PC-9 (cell line): Measurements from ENCODE around the gene CTAGE1. TPM values are rescaled to one million over a fixed set of nuclear protein-coding genes. Genes with fewer than 3 reads are reported as not detected.

Experiments
- BruUV-seq: library from RNA; stranded (reverse); fragments of 400-500 nt; replicated peaks from 2 replicates; lab custom pipeline; 2021; lab: Mats Ljungman, UMichigan
- CTCF ChIA-PET: fragments of 300-600 bp; sonication (Branson Sonifier 250); formaldehyde crosslinking; loops from one replicate; lab custom pipeline; 2022; ENCODE audit warnings: antibody characterized with exemption; lab: Charles Lee
- POLR2A ChIA-PET: fragments of 300-600 bp; sonication (Branson Sonifier 250); formaldehyde crosslinking; loops from one replicate; lab custom pipeline; 2022; ENCODE audit warnings: antibody characterized with exemption; ENCODE audit not compliant: unreplicated experiment; lab: Charles Lee
- DNase-seq, 2 experiments: peaks; one replicate each; pipeline versions ENCODE4 v3.0.0 to v3.0.0-alpha.2; 2015 to 2022; ENCODE audit warnings: mixed read lengths in 1 of 2
- H2AFZ ChIP-seq: fragments of 200-600 bp; sonication (generic); 2 replicates; pipeline ENCODE4 v1.8.1; 2017; ENCODE audit warnings: antibody characterized with exemption
- H3F3A ChIP-seq: fragments of 200-600 bp; sonication (generic); 2 replicates; pipeline ENCODE4 v1.8.1; 2017; ENCODE audit warnings: antibody characterized with exemption, mild to moderate bottlenecking, low read depth; ENCODE audit not compliant: insufficient read depth
- H3K27ac ChIP-seq: fragments of 200-600 bp; sonication (generic); 2 replicates; pipeline ENCODE4 v1.6.1; 2016; ENCODE audit warnings: mixed run types
- H3K27me3 ChIP-seq: fragments of 200-600 bp; sonication (generic); 2 replicates; pipeline ENCODE4 v1.6.1; 2016; ENCODE audit warnings: low read depth, mixed run types; ENCODE audit not compliant: insufficient read depth
- H3K36me3 ChIP-seq: fragments of 200-600 bp; sonication (generic); 2 replicates; pipeline ENCODE4 v1.6.1; 2016; ENCODE audit warnings: low read depth, mixed run types
- H3K4me1 ChIP-seq: fragments of 200-600 bp; sonication (generic); replicated peaks from 2 replicates; pipeline ENCODE4 v1.6.1; 2016; ENCODE audit warnings: mixed run types; ENCODE audit not compliant: insufficient read depth
- H3K4me2 ChIP-seq: fragments of 200-600 bp; sonication (generic); 2 replicates; pipeline ENCODE4 v1.6.1; 2017; ENCODE audit warnings: mixed run types
- H3K4me3 ChIP-seq: fragments of 200-600 bp; sonication (generic); 2 replicates; pipeline ENCODE4 v1.6.1; 2016; ENCODE audit warnings: mixed run types
- H3K79me2 ChIP-seq: fragments of 200-600 bp; sonication (generic); 2 replicates; pipeline ENCODE4 v1.6.1; 2017; ENCODE audit warnings: low read depth, mixed run types
- H3K9me2 ChIP-seq: fragments of 200-600 bp; sonication (generic); 2 replicates; pipeline ENCODE4 v1.8.1; 2017; ENCODE audit warnings: mild to moderate bottlenecking; ENCODE audit not compliant: insufficient read depth
- H3K9me3 ChIP-seq: fragments of 200-600 bp; sonication (generic); 2 replicates; pipeline ENCODE4 v1.8.1; 2016; ENCODE audit warnings: low read depth; ENCODE audit not compliant: insufficient read depth
- H4K20me1 ChIP-seq: fragments of 200-600 bp; sonication (generic); 2 replicates; pipeline ENCODE4 v1.8.1; 2017; ENCODE audit not compliant: insufficient read depth
- EZH2 ChIP-seq: fragments of 200-600 bp; sonication (generic); IDR thresholded peaks from 2 replicates; pipeline ENCODE4 v1.8.0; 2017; ENCODE audit warnings: antibody characterized with exemption, low read depth
- intact Hi-C: fragments of 100-400 bp; cut with micrococcal nuclease; formaldehyde crosslinking; loops from one replicate; pipeline ENCODE4 v1.10.0; 2022; ENCODE audit not compliant: unreplicated experiment
- total RNA-seq: library from RNA; stranded (reverse); gene quantifications from 2 replicates; pipeline ENCODE4 v1.2.3, GENCODE V29; 2021
- TF ChIP-seq, protein P1 (sequence below): fragments of 200-600 bp; sonication (generic); conservative IDR thresholded peaks from 2 replicates; pipeline ENCODE4 v1.6.1; 2017; ENCODE audit warnings: mixed run types, antibody characterized with exemption, mild to moderate bottlenecking, moderate library complexity

CTAGE1 gene
- total RNA-seq, 1 experiment from 2014 or later: not detected

DNA sequence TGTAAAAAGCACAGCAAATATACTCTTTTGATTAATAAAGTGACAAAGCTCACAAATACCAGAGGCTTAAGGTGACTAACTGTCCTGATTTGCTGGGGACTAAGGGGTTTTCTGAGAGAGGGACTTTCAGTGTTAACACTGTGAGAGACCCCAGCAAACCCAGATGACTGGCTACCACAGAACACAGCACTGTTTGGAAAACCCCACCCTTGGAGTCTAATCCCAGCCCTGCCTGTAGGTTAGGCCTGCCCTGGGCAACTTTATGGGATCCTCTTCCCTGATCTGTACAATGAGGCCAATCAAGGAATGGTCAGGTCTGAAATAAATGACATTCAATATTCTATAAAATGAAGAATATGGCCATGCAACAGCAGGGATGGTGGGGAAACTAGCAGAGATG, 30.5 kb upstream of the CTAGE1 start:
- Histone ChIP-seq H3K27me3 (no peaks in the 10 kb centered on the region), H3K9me2 (no peaks in the 10 kb centered on the region), H3F3A (0 out of 2 replicates have a peak, but pooled peaks cover 3% of the 10 kb centered on the region), H3K9me3 (no peaks in the 10 kb centered on the region), H3K4me3 (no peak overlapping the region), H3K36me3 (no peaks in the 10 kb centered on the region), H3K4me1 (peaks cover 10% of the 10 kb centered on the region; the same call in 1 of the 2 replicates), H3K79me2 (no peaks in the 10 kb centered on the region), H3K4me2 (no peak overlapping the region), H3K27ac (no peak overlapping the region), H4K20me1 (no peaks in the 10 kb centered on the region), H2AFZ (no peak overlapping the region)
- CTCF ChIA-PET: no interaction called here
- no peak for DNase-seq
- no peak for TF ChIP-seq EZH2
- TF ChIP-seq, protein P1, sequence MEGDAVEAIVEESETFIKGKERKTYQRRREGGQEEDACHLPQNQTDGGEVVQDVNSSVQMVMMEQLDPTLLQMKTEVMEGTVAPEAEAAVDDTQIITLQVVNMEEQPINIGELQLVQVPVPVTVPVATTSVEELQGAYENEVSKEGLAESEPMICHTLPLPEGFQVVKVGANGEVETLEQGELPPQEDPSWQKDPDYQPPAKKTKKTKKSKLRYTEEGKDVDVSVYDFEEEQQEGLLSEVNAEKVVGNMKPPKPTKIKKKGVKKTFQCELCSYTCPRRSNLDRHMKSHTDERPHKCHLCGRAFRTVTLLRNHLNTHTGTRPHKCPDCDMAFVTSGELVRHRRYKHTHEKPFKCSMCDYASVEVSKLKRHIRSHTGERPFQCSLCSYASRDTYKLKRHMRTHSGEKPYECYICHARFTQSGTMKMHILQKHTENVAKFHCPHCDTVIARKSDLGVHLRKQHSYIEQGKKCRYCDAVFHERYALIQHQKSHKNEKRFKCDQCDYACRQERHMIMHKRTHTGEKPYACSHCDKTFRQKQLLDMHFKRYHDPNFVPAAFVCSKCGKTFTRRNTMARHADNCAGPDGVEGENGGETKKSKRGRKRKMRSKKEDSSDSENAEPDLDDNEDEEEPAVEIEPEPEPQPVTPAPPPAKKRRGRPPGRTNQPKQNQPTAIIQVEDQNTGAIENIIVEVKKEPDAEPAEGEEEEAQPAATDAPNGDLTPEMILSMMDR: no peak
- intact Hi-C loops: no loop called here
- no TSS peak for BruUV-seq
- POLR2A ChIA-PET: interaction anchor here (0.7 kb wide), 1 partner anchor 228 kb away, joined by 3 read pairs; no protein-coding TSS in a partner anchor

DNA sequence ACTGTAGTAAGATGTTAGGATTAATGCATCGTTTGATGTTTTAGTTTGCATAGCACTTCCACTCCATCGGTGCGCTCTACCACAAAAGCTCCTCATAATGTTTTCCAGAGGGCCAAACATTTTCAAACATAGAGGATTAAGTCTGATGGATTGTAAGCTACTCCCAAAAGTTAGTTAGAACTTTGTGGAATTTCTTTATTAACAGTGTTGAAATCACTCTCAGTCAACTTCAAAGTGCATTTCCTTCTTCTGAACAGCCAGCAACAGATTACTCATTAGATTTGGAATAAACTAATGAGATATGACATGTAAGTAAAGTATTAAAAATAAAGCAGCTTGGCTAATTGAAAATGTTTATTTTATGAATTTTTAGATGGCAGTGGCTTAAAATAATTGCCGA, 30.1 kb upstream of the CTAGE1 start:
- ChIA-PET CTCF (no interaction called here), POLR2A (interaction anchor here (0.7 kb wide), 1 partner anchor 228 kb away, joined by 3 read pairs; no protein-coding TSS in a partner anchor)
- Histone ChIP-seq H3K4me1 (peaks cover 7% of the 10 kb centered on the region; the same call in 1 of the 2 replicates), H3K9me2 (no peaks in the 10 kb centered on the region), H3K4me2 (no peak overlapping the region), H3K9me3 (no peaks in the 10 kb centered on the region), H2AFZ (no peak overlapping the region), H3K79me2 (no peaks in the 10 kb centered on the region), H3K27me3 (no peaks in the 10 kb centered on the region), H3K4me3 (no peak overlapping the region), H3F3A (0 out of 2 replicates have a peak, but pooled peaks cover 3% of the 10 kb centered on the region), H3K36me3 (no peaks in the 10 kb centered on the region), H3K27ac (no peak overlapping the region), H4K20me1 (no peaks in the 10 kb centered on the region)
- BruUV-seq: no TSS peak
- TF ChIP-seq, protein P1: no peak
- no peak for TF ChIP-seq EZH2
- intact Hi-C loops: no loop called here
- DNase-seq: no peak

DNA sequence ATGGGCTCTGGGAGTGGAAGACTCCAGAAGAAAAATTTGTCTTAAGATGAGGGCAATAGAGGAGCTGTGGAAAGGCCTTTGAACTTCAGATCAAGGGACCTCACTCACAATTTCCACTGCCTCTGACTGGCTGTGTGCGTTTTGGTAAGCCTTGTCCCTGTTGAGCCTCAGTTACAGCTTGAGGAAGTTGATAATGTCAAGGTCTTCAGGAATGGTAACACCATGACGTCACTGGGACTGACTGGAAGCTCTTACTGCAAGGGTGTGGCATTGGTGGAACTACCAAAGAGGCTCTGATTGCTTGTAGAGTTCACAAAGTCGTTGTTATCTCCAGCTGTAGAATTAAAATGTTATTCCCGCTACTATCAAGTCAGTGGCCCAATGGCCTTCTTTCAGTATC, 29.2 kb upstream of the CTAGE1 start:
- Histone ChIP-seq H3K27ac (no peak overlapping the region), H3K4me1 (no peaks in the 10 kb centered on the region), H3K4me2 (no peak overlapping the region), H4K20me1 (no peaks in the 10 kb centered on the region), H3K79me2 (no peaks in the 10 kb centered on the region), H2AFZ (no peak overlapping the region), H3K9me3 (no peaks in the 10 kb centered on the region), H3K4me3 (no peak overlapping the region), H3F3A (0 out of 2 replicates have a peak, but pooled peaks cover 3% of the 10 kb centered on the region), H3K27me3 (no peaks in the 10 kb centered on the region), H3K36me3 (no peaks in the 10 kb centered on the region), H3K9me2 (no peaks in the 10 kb centered on the region)
- no peak for DNase-seq
- ChIA-PET CTCF (no interaction called here), POLR2A (no interaction called here)
- TF ChIP-seq, protein P1: no peak
- BruUV-seq: no TSS peak
- intact Hi-C loops: no loop called here
